ENCODE results near the gene RFPL1.

- no peak for TF ChIP-seq POLR2A (IDR thresholded peaks at IDR 0.05)
- TF ChIP-seq, protein P1, sequence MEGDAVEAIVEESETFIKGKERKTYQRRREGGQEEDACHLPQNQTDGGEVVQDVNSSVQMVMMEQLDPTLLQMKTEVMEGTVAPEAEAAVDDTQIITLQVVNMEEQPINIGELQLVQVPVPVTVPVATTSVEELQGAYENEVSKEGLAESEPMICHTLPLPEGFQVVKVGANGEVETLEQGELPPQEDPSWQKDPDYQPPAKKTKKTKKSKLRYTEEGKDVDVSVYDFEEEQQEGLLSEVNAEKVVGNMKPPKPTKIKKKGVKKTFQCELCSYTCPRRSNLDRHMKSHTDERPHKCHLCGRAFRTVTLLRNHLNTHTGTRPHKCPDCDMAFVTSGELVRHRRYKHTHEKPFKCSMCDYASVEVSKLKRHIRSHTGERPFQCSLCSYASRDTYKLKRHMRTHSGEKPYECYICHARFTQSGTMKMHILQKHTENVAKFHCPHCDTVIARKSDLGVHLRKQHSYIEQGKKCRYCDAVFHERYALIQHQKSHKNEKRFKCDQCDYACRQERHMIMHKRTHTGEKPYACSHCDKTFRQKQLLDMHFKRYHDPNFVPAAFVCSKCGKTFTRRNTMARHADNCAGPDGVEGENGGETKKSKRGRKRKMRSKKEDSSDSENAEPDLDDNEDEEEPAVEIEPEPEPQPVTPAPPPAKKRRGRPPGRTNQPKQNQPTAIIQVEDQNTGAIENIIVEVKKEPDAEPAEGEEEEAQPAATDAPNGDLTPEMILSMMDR (IDR thresholded peaks at IDR 0.05) = no peak
Measured at GRCh38 chr22:29473001-29473400, 34.6 kb downstream of the RFPL1 start.

Data from uterus (tissue), 2 donors.